Measurements from ENCODE around the gene GPR160. TPM values are rescaled to one million over a fixed set of nuclear protein-coding genes. Genes with fewer than 3 reads are reported as not detected.
"Not testable (repeated sequence)": the region's sequence is repeated elsewhere in the genome, so short reads cannot be mapped to it uniquely, and the experiment has no call there.

GPR160 gene
- total and polyA plus RNA-seq, 2 of the 13 experiments (the other 11 are each of a cell fraction or from before 2014, with no cell fraction given), result 12.1 to 23.2 TPM

GRCh38 chr3:170012683-170013400 lies 25.0 kb upstream of the GPR160 start:
- in situ Hi-C loops (cut with HindIII; ENCODE audit: extremely low pct_ligation_motif_present, low pct_unique_long_range_greater_than_20kb), result no loop called here

DNA sequence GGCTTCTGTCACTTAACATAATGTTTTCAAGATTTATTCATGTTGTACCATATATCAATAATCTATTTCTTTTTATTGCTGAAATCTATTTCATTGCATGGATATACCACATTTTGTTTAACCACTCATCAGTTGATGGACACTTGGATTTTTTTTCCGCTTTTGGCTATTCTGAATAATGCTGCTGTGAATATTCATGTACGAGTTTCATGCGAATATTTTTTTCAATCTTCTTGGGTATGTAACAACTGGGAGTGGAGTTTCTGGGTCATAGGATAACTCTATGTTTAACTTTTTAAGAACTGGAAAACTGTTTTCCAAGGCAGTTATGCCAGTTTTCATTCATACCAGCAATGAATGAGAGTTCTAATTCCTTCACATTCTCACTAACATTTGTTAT lies 21.7 kb upstream of the GPR160 start:
- Histone ChIP-seq H3K9me3 (ENCODE audit: low read length) (no peaks in the 10 kb centered on the region), H3K36me3 (replicated peaks in 1 of 2; ENCODE audit: control insufficient read depth in 1 of 2, insufficient read depth in 2 of 2, low read length in 2 of 2) (no peaks in the 10 kb centered on the region), H3K27ac (ENCODE audit: extremely low read length, insufficient read depth, low read length) (no peak overlapping the region), H3K4me2 (ENCODE audit: low read depth, low read length) (no peak overlapping the region), H3K9ac (ENCODE audit: insufficient read depth, low read depth, low read length) (no peak overlapping the region), H3K4me1 (ENCODE audit: insufficient read depth, low read length) (peaks cover 37% of the 10 kb centered on the region), H2AFZ (ENCODE audit: low read length) (no peak overlapping the region), H3K4me3 (replicated peaks in 1 of 3; ENCODE audit: insufficient read depth in 1 of 3, low read depth in 2 of 3, low read length in 3 of 3) (no peak overlapping the region), H4K20me1 (ENCODE audit: insufficient read depth, low read length) (no peaks in the 10 kb centered on the region), H3K27me3 (ENCODE audit: control insufficient read depth in 1 of 2, insufficient read depth in 2 of 2, low read length in 2 of 2) (peaks cover 0 to 1% of the 10 kb centered on the region in 2 experiments; a peak in 1 of 5 replicates), H3K79me2 (ENCODE audit: insufficient read depth, low read length) (no peaks in the 10 kb centered on the region)
- DNase-seq (ENCODE audit: low spot score), result no peak
- no peak for ATAC-seq
- in situ Hi-C loops (cut with HindIII; ENCODE audit: extremely low pct_ligation_motif_present, low pct_unique_long_range_greater_than_20kb) (no loop called here), intact Hi-C loops (cut with micrococcal nuclease; ENCODE audit: unreplicated experiment) (no loop called here)
- ChIA-PET CTCF (ENCODE audit: low intra/inter-chr PET ratio, low total read pairs) (no interaction called here), POLR2A (interaction anchor here (1.3 kb wide), 1 partner anchor 12 kb away, joined by 4 read pairs; no protein-coding TSS in a partner anchor)
- no TSS peak for BruUV-seq (replicated peaks)
- WGBS (ENCODE audit: low lambda C conversion rate), result 33% methylated on average over 3 of the region's 3 CpGs
- no peak for FAIRE-seq
- TF ChIP-seq PBX3 (CRISPR knock-in tag; IDR thresholded peaks at IDR 0.05; ENCODE audit: borderline replicate concordance), result no peak

More at GRCh38 chr3:170012683-170013400, 25.0 kb upstream of the GPR160 start:
- no peaks in the 10 kb centered on the region for H3K36me3 ChIP-seq (replicated peaks in 1 of 2; ENCODE audit: control insufficient read depth in 1 of 2, insufficient read depth in 2 of 2, low read length in 2 of 2)
- ChIA-PET POLR2A (no interaction called here), CTCF (ENCODE audit: low intra/inter-chr PET ratio, low total read pairs) (no interaction called here)
- H3K9ac ChIP-seq (ENCODE audit: insufficient read depth, low read depth, low read length), result no peak overlapping the region
- no peak overlapping the region for H2AFZ ChIP-seq (ENCODE audit: low read length)
- H4K20me1 ChIP-seq (ENCODE audit: insufficient read depth, low read length), result no peaks in the 10 kb centered on the region
- no peaks in the 10 kb centered on the region for H3K9me3 ChIP-seq (ENCODE audit: low read length)
- intact Hi-C loops (cut with micrococcal nuclease; ENCODE audit: unreplicated experiment), result no loop called here
- 32% methylated on average over 7 of the region's 7 CpGs for WGBS (ENCODE audit: low lambda C conversion rate)
- H3K79me2 ChIP-seq (ENCODE audit: insufficient read depth, low read length), result no peaks in the 10 kb centered on the region
- peak; percentile 16 for DNase-seq (ENCODE audit: low spot score)
- no peak for FAIRE-seq
- 0 out of 2 replicates have a peak, but pooled peaks have one; percentile 15 for TF ChIP-seq DMAP1 (CRISPR knock-in tag; IDR thresholded peaks at IDR 0.05)
- TF ChIP-seq, protein P1, sequence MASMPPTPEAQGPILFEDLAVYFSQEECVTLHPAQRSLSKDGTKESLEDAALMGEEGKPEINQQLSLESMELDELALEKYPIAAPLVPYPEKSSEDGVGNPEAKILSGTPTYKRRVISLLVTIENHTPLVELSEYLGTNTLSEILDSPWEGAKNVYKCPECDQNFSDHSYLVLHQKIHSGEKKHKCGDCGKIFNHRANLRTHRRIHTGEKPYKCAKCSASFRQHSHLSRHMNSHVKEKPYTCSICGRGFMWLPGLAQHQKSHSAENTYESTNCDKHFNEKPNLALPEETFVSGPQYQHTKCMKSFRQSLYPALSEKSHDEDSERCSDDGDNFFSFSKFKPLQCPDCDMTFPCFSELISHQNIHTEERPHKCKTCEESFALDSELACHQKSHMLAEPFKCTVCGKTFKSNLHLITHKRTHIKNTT (CRISPR knock-in tag; IDR thresholded peaks at IDR 0.05), result no peak
- TF ChIP-seq SOX13 (IDR thresholded peaks at IDR 0.05), result no peak
- peak in 1 of 2 experiments; percentile 38; a peak in 1 of 4 replicates for TF ChIP-seq SOX13 (CRISPR knock-in tag; conservative IDR thresholded peaks at IDR 0.05 in 1 of 2, IDR thresholded peaks at IDR 0.05 in 1 of 2)
- ATAC-seq, result peak; percentile 70
- H3K27ac ChIP-seq (ENCODE audit: extremely low read length, insufficient read depth, low read length), result no peak overlapping the region
- H3K27me3 ChIP-seq (ENCODE audit: control insufficient read depth in 1 of 2, insufficient read depth in 2 of 2, low read length in 2 of 2), result no peaks in the 10 kb centered on the region
- H3K4me3 ChIP-seq (replicated peaks in 1 of 3; ENCODE audit: insufficient read depth in 1 of 3, low read depth in 2 of 3, low read length in 3 of 3), result peak overlapping the region; percentile 22 to 49 (median 25); a peak in 3 of 6 replicates
- peaks cover 27% of the 10 kb centered on the region for H3K4me1 ChIP-seq (ENCODE audit: insufficient read depth, low read length)
- BruUV-seq (replicated peaks), result no TSS peak
- H3K4me2 ChIP-seq (ENCODE audit: low read depth, low read length), result peak overlapping the region; percentile 72

GRCh38 chr3:170019306-170019705 lies 18.5 kb upstream of the GPR160 start:
- BruUV-seq (replicated peaks); H3K9ac ChIP-seq (ENCODE audit: insufficient read depth, low read depth, low read length); H3K4me2 ChIP-seq (ENCODE audit: low read depth, low read length); POLR2A ChIA-PET; H3K9me3 ChIP-seq (ENCODE audit: low read length); H2AFZ ChIP-seq (ENCODE audit: low read length); H3K4me3 ChIP-seq (replicated peaks in 1 of 3; ENCODE audit: insufficient read depth in 1 of 3, low read depth in 2 of 3, low read length in 3 of 3); H3K36me3 ChIP-seq (replicated peaks in 1 of 2; ENCODE audit: control insufficient read depth in 1 of 2, insufficient read depth in 2 of 2, low read length in 2 of 2); H3K27me3 ChIP-seq (ENCODE audit: control insufficient read depth in 1 of 2, insufficient read depth in 2 of 2, low read length in 2 of 2); H4K20me1 ChIP-seq (ENCODE audit: insufficient read depth, low read length); ATAC-seq; FAIRE-seq; CTCF ChIA-PET (ENCODE audit: low intra/inter-chr PET ratio, low total read pairs); in situ Hi-C loops (cut with HindIII; ENCODE audit: extremely low pct_ligation_motif_present, low pct_unique_long_range_greater_than_20kb); H3K79me2 ChIP-seq (ENCODE audit: insufficient read depth, low read length); H3K27ac ChIP-seq (ENCODE audit: extremely low read length, insufficient read depth, low read length): not testable (repeated sequence)
- 24% methylated on average over 4 of the region's 4 CpGs for WGBS (ENCODE audit: low lambda C conversion rate)
- intact Hi-C loops (cut with micrococcal nuclease; ENCODE audit: unreplicated experiment), result loop anchor here (1.0 kb wide), 1 partner anchor 15 kb away; no protein-coding TSS in a partner anchor
- peak; percentile 35 for DNase-seq (ENCODE audit: low spot score)
- H3K4me1 ChIP-seq (ENCODE audit: insufficient read depth, low read length), result peaks cover 37% of the 10 kb centered on the region
